ENCODE data around the gene SH3BP1.
A peak's percentile ranks its signal among the peaks of the same experiment; 100 is the strongest.

Gene SH3BP1

DNA sequence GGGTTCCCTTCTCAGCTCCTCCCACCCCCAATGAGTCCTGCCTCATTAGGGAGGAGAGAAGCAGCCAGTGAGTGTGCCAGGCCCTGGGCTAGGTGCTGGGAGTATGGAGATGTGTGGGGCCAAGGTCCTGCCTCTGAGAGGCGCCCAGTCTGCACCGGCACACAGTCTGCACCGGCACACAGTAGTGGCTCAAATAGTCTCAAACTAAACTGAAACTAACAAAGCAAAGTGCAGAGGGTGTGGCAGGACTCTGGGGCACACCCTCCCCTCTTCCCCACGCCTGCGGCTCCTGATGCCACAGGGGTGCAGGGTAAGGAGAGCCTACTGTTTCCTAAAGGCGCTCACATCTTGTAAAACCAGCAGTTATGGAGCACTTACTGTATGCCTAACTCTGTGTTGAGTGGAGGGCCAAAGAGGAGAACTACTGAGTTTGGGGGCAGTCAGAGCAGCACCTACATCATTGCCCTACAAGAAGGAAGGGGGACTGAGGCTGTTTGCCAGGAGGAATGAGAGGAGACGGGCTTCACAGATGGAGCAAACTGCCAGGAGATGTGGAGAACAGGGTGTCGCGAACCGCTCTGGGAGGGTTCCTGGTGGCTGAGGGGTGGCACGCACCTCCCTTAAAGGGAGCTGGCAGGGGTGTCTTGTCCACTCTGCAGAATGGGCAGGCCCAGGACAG lies 939 bp upstream of the SH3BP1 start:
- DNase-seq: no peak
- in situ Hi-C loops (cut with HindIII; ENCODE audit: low pct_ligation_motif_present, low sequenced_read_pairs): no loop called here
- peaks cover 8% of the 10 kb centered on the region for H3K36me3 ChIP-seq (replicated peaks)
- no peaks in the 10 kb centered on the region for H3K27me3 ChIP-seq (replicated peaks)
- TF ChIP-seq, protein P1, sequence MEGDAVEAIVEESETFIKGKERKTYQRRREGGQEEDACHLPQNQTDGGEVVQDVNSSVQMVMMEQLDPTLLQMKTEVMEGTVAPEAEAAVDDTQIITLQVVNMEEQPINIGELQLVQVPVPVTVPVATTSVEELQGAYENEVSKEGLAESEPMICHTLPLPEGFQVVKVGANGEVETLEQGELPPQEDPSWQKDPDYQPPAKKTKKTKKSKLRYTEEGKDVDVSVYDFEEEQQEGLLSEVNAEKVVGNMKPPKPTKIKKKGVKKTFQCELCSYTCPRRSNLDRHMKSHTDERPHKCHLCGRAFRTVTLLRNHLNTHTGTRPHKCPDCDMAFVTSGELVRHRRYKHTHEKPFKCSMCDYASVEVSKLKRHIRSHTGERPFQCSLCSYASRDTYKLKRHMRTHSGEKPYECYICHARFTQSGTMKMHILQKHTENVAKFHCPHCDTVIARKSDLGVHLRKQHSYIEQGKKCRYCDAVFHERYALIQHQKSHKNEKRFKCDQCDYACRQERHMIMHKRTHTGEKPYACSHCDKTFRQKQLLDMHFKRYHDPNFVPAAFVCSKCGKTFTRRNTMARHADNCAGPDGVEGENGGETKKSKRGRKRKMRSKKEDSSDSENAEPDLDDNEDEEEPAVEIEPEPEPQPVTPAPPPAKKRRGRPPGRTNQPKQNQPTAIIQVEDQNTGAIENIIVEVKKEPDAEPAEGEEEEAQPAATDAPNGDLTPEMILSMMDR (IDR thresholded peaks at IDR 0.05; ENCODE audit: low read depth, low read length, missing control alignments): no peak
- H3K4me3 ChIP-seq (ENCODE audit: low read depth, low read length): peak overlapping the region; percentile 70
- H3K27ac ChIP-seq: no peak overlapping the region

DNA sequence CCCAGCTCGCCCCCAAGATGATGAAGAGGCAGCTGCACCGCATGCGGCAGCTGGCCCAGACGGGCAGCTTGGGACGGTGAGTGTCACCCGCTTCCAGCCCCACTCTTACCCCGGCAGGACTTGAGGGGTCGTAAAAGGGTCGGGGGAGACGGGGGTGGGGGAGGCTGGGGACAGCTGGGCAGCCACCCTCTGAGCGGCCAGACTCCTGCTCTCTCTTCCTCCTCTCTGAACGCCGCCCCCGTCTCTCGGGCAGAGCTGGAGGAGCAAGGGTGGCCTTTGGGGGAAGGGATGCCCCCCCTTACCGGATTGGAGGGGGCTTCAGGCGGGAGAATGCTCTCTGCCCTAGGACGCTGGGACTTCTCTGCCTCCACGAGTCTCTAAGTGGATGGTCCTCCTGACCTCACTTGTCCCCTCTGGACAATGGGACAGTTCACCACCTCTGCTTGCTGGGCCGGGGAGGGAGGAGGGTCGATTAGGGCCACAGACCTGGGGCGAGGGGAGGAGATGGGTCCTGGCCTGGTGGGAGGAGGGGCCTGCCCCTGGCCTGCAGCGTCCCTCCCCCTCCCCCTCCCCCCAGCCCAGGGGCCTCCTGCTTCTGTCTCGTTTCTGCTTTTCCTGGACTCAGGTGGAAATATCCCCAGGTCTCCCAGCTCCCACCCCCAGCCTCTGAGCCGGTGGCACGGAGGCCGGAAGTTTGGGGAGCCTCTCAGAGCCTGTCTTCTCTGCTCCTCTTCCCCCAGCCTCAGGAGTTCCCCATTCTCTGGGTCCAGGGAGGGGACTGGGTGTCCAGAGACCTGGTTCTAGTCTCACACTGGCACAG lies 512 bp downstream of the SH3BP1 start:
- H3K36me3 ChIP-seq (replicated peaks): peaks cover 21% of the 10 kb centered on the region

DNA sequence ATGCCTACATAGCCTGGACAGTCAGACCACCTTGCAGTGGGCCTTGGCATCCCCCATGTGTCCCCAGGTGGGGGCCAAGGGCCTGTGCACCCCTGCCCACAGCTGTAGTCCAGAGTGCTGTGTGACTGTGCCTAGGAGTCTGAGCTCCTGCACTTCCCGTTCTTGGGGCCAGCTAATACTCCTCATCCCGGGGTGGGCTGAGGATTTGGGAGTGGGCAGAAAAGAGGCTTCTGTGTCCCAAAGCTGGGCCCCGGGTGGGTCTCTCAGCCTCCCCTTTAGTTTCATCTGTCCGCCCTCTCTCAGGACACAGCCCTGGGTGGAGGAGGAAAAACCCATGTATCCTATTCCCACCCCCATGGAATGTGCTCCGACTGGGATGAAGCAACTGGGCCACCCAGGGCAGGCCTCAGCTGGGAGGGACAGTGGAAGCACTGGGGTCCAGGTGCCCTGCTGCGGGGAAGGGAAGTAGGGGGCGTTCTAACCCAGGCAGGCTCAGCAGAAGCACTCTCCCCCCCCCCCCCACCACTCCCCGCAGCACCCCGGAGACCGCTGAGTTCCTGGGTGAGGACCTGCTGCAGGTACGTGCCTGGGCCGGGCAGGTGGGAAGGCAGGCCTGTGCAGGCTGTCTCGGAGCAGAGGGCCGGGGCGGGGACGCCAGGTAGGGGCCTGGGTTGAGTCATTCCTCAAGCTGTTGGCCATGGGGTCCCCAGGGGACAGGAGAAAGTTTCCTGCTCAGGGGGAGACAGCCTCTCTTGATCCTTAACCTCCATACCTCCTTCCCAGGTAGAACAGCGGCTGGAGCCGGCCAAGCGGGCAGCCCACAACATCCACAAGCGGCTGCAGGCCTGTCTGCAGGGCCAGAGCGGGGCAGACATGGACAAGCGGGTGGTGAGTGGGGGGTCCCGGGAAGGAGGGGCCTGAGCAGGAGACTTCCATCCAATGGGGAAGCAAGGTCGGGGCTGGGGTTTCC lies 1.4 kb downstream of the SH3BP1 start:
- peaks cover 27% of the 10 kb centered on the region for H3K36me3 ChIP-seq (replicated peaks)
- in situ Hi-C loops (cut with HindIII; ENCODE audit: low pct_ligation_motif_present, low sequenced_read_pairs): no loop called here
- no peaks in the 10 kb centered on the region for H3K27me3 ChIP-seq (replicated peaks)
- no peak for DNase-seq
- peak overlapping the region; percentile 70 for H3K4me3 ChIP-seq (ENCODE audit: low read depth, low read length)
- H3K27ac ChIP-seq: no peak overlapping the region
- TF ChIP-seq, protein P1 (IDR thresholded peaks at IDR 0.05; ENCODE audit: low read depth, low read length, missing control alignments): no peak

More for the DNA sequence above, 512 bp downstream of the SH3BP1 start:
- TF ChIP-seq, protein P1 (IDR thresholded peaks at IDR 0.05; ENCODE audit: low read depth, low read length, missing control alignments): no peak
- Histone ChIP-seq H3K27me3 (replicated peaks) (no peaks in the 10 kb centered on the region), H3K27ac (no peak overlapping the region), H3K4me3 (ENCODE audit: low read depth, low read length) (peak overlapping the region; percentile 70)
- in situ Hi-C loops (cut with HindIII; ENCODE audit: low pct_ligation_motif_present, low sequenced_read_pairs): no loop called here
- no peak for DNase-seq

DNA sequence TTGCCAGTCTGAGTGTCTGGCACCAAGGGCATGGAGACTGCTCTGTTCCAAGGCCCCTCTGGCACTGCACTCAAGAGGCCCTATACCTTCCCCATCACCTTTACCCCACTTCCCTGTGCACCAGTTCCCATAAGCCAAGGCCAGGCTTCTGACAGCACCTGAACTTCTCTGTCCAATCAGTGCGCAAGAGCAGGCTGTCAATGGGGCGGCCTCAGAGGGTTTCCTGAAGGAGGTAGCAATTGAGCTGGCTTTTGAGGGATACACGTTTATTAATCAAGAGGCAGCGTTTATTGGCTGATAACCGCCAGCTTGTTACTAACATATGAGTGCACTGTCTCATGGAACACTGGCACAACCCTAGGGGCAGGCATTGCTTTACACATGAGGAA lies 2.1 kb downstream of the SH3BP1 start:
- no peak overlapping the region for H3K27ac ChIP-seq
- in situ Hi-C loops (cut with HindIII; ENCODE audit: low pct_ligation_motif_present, low sequenced_read_pairs): no loop called here
- no peaks in the 10 kb centered on the region for H3K27me3 ChIP-seq (replicated peaks)
- peaks cover 27% of the 10 kb centered on the region for H3K36me3 ChIP-seq (replicated peaks)
- H3K4me3 ChIP-seq (ENCODE audit: low read depth, low read length): no peak overlapping the region
- TF ChIP-seq, protein P1 (IDR thresholded peaks at IDR 0.05; ENCODE audit: low read depth, low read length, missing control alignments): no peak
- no peak for DNase-seq

DNA sequence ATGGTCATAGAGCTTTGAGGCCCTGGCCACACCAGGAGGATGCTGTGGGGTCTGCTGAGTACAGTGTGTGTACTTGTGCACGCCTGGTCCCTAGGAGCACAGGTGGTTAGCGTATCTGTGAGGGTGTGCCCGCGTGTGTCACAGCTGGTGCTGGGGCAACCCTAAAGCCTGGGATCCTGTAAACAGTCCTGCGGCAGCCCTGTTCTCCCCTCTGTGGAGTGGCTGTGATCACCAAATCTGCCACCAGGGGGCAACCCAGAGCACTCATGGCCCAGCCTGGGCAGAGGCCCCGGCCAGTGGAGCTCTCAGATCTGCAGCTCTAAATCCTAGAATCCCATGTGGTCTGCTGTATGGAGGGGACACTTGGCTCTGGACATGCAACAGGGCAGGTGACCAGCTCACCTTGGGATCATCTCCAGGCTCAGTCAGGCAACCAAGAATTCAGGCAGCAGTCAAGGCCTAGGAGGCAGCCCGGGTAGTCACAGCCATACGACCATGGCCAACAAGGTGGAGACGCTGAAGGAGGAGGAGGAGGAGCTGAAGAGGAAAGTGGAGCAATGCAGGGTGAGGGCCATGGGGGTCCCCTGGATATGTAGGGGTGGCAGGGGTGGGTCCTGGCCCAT lies 3.9 kb downstream of the SH3BP1 start:
- DNase-seq: peak; percentile 66
- Histone ChIP-seq H3K27me3 (replicated peaks) (no peaks in the 10 kb centered on the region), H3K36me3 (replicated peaks) (peaks cover 42% of the 10 kb centered on the region), H3K27ac (no peak overlapping the region), H3K4me3 (ENCODE audit: low read depth, low read length) (no peak overlapping the region)
- TF ChIP-seq, protein P1 (IDR thresholded peaks at IDR 0.05; ENCODE audit: low read depth, low read length, missing control alignments): peak; percentile 96
- in situ Hi-C loops (cut with HindIII; ENCODE audit: low pct_ligation_motif_present, low sequenced_read_pairs): no loop called here
